Ectodermal cell (in vitro differentiated cells): ENCODE measurements around the gene ANAPC2.

Source experiments
- H3K27ac ChIP-seq: 2 replicates; pipeline ENCODE4 v1.7.0; 2013; ENCODE audit warnings: mild to moderate bottlenecking, low read depth, low read length; ENCODE audit not compliant: insufficient read depth, poor library complexity, severe bottlenecking
- H3K27me3 ChIP-seq: 2 replicates; pipeline ENCODE4 v1.7.0; 2013; ENCODE audit warnings: mild to moderate bottlenecking, low read length; ENCODE audit not compliant: insufficient read depth, control insufficient read depth, poor library complexity, severe bottlenecking
- H3K36me3 ChIP-seq: one replicate; pipeline ENCODE4 v1.7.0; 2013; ENCODE audit warnings: low read length; ENCODE audit not compliant: control insufficient read depth, insufficient read depth
- H3K4me1 ChIP-seq: one replicate; pipeline ENCODE4 v1.7.0; 2013; ENCODE audit warnings: low read length; ENCODE audit not compliant: control insufficient read depth, insufficient read depth
- H3K4me3 ChIP-seq: 2 replicates; pipeline ENCODE4 v1.7.0; 2013; ENCODE audit warnings: low read depth, low read length, control low read depth; ENCODE audit not compliant: insufficient read depth
- H3K9me3 ChIP-seq: 2 replicates; pipeline ENCODE4 v1.7.0; 2013; ENCODE audit warnings: mild to moderate bottlenecking, low read length, moderate library complexity; ENCODE audit not compliant: control insufficient read depth
- WGBS, 2 experiments: methylation state at CpG; one replicate each; pipeline ENCODE4 v1.1.7; 2013; ENCODE audit warnings: missing lambda C conversion rate in 2 of 2; 5-methylcytosine and 5-hydroxymethylcytosine counted together

Gene ANAPC2

GRCh38 chr9:137171149-137171900, 17.0 kb downstream of the ANAPC2 start:
- WGBS, 2 experiments, result 89 to 91% methylated on average over 22 of the region's 22 CpGs
- no peak overlapping the region for H3K27ac ChIP-seq
- no peak overlapping the region for H3K4me3 ChIP-seq
- H3K36me3 ChIP-seq, result no peaks in the 10 kb centered on the region
- no peaks in the 10 kb centered on the region for H3K9me3 ChIP-seq
- H3K27me3 ChIP-seq, result peaks cover 99% of the 10 kb centered on the region
- H3K4me1 ChIP-seq, result peaks cover 19% of the 10 kb centered on the region

- Histone ChIP-seq H3K36me3 (no peaks in the 10 kb centered on the region), H3K4me3 (no peak overlapping the region), H3K9me3 (no peaks in the 10 kb centered on the region), H3K27ac (no peak overlapping the region), H3K4me1 (peaks cover 19% of the 10 kb centered on the region), H3K27me3 (peaks cover 99% of the 10 kb centered on the region)
- 61 to 62% methylated on average over 14 of the region's 14 CpGs for WGBS, 2 experiments
These were observed 17.7 kb downstream of the ANAPC2 start for GRCh38 chr9:137170486-137171148.

- Histone ChIP-seq H3K36me3 (no peaks in the 10 kb centered on the region), H3K4me1 (peaks cover 19% of the 10 kb centered on the region), H3K9me3 (no peaks in the 10 kb centered on the region), H3K4me3 (peak within 1 kb of the TSS; percentile 22), H3K27me3 (peaks cover 99% of the 10 kb centered on the region), H3K27ac (no peak within 1 kb of the TSS)
- WGBS, 2 experiments, result 20 to 21% methylated on average over 41 of the region's 41 CpGs
These were observed 18.4 kb downstream of the ANAPC2 start, which contains the start of gene LRRC26 for GRCh38 chr9:137169896-137170358. TSS of gene LRRC26 (minus strand) at chr9:137170051. CDS start at chr9:137169943, 108 bp downstream.

GRCh38 chr9:137168904-137169856, 19.2 kb downstream of the ANAPC2 start:
- no peaks in the 10 kb centered on the region for H3K36me3 ChIP-seq
- 1% methylated on average over 124 of the region's 124 CpGs for WGBS, 2 experiments
- H3K4me3 ChIP-seq, result peak overlapping the region; percentile 22
- no peak overlapping the region for H3K27ac ChIP-seq
- peaks cover 100% of the 10 kb centered on the region for H3K27me3 ChIP-seq
- no peaks in the 10 kb centered on the region for H3K9me3 ChIP-seq
- peaks cover 19% of the 10 kb centered on the region for H3K4me1 ChIP-seq

- Histone ChIP-seq H3K9me3 (no peaks in the 10 kb centered on the region), H3K36me3 (no peaks in the 10 kb centered on the region), H3K27ac (no peak overlapping the region), H3K27me3 (peaks cover 100% of the 10 kb centered on the region), H3K4me1 (peaks cover 19% of the 10 kb centered on the region), H3K4me3 (peak overlapping the region; percentile 22)
- 2 to 3% methylated on average over 36 of the region's 36 CpGs for WGBS, 2 experiments
These were observed 19.8 kb downstream of the ANAPC2 start for GRCh38 chr9:137168573-137168903.

GRCh38 chr9:137167747-137168572, 20.4 kb downstream of the ANAPC2 start:
- WGBS, 2 experiments, result 9% methylated on average over 57 of the region's 57 CpGs
- Histone ChIP-seq H3K27me3 (peaks cover 100% of the 10 kb centered on the region), H3K36me3 (no peaks in the 10 kb centered on the region), H3K4me3 (peak overlapping the region; percentile 25), H3K4me1 (peaks cover 19% of the 10 kb centered on the region), H3K27ac (no peak overlapping the region), H3K9me3 (no peaks in the 10 kb centered on the region)

- 27 to 30% methylated on average over 44 of the region's 44 CpGs for WGBS, 2 experiments
- Histone ChIP-seq H3K4me1 (peaks cover 19% of the 10 kb centered on the region), H3K36me3 (no peaks in the 10 kb centered on the region), H3K4me3 (no peak overlapping the region), H3K27me3 (peaks cover 100% of the 10 kb centered on the region), H3K9me3 (no peaks in the 10 kb centered on the region), H3K27ac (no peak overlapping the region)
These were observed 21.0 kb downstream of the ANAPC2 start for GRCh38 chr9:137167277-137167746.

GRCh38 chr9:137166380-137167229, 21.8 kb downstream of the ANAPC2 start:
- Histone ChIP-seq H3K27me3 (peaks cover 100% of the 10 kb centered on the region), H3K36me3 (no peaks in the 10 kb centered on the region), H3K27ac (no peak overlapping the region), H3K4me3 (no peak overlapping the region), H3K9me3 (no peaks in the 10 kb centered on the region), H3K4me1 (peaks cover 19% of the 10 kb centered on the region)
- whole genome bisulfite sequencing, 2 experiments, result 77% methylated on average over 22 of the region's 22 CpGs
